HG02981 (cell line): ENCODE measurements around the gene ZNF324.

Experiments used
- ATAC-seq: cut with Tn5 transposase; IDR thresholded peaks from one replicate; pipeline ENCODE4 v1.9.1; 2021; ENCODE audit warnings: mild to moderate bottlenecking, moderate library complexity; ENCODE audit not compliant: unreplicated experiment

Gene ZNF324

GRCh38 chr19:58520257-58520599 lies 53.3 kb downstream of the ZNF324 start:
- no peak for ATAC-seq

DNA sequence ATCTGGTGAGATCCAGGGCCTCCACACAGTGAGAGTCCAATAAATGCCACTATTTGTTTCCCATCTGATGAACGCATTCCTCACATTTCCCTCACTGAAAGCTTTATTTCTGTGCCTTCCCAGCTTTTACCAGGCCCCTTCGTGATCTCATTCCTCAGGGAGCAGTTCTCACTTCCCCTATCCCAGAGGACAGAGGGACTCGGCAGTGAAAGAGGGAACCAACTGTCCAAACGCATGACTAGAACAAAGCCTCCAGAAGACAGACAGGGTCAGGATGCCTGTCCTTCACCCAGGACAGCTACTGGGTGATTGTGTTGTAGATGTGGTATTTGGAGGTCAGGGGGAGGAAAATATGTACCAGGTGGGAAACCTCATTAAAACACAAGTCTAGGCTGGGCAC lies 54.8 kb downstream of the ZNF324 start:
- no peak for ATAC-seq

DNA sequence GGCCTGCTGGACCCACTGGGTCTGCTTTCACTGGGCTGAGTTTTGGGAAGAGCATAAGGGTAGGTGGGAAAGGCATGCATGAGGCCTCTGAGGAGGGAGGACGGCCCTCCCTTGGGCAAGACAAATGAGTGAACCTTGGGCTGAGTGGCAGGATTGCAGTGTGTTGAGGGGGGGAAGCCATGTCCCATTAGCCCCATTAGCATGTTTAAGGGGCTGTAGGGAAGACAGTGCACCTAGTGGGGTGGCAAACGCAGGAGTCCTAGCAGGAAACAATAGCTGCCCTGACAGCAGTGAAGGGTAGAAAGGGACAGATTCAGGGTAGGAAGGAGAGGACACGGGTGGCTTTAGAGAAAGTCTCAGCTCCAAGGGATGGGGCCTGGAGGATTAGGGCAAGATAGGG lies 55.8 kb downstream of the ZNF324 start:
- no peak for ATAC-seq
